Hepatocyte (in vitro differentiated cells): ENCODE measurements around the gene SH3TC1. TPM values are rescaled to one million over a fixed set of nuclear protein-coding genes. Genes with fewer than 3 reads are reported as not detected.

Experiments used
- DNase-seq: peaks from one replicate; pipeline ENCODE4 v3.0.0-alpha.2; 2016; ENCODE audit warnings: low spot score
- H2AFZ ChIP-seq: fragments of 200-600 bp; sonication (generic); 2 replicates; pipeline ENCODE4 v1.6.0; 2016; ENCODE audit warnings: antibody characterized with exemption, mild to moderate bottlenecking
- H3K27ac ChIP-seq: fragments of 200-600 bp; sonication (generic); 2 replicates; pipeline ENCODE4 v1.5.1; 2016; ENCODE audit warnings: mild to moderate bottlenecking
- H3K27me3 ChIP-seq: fragments of 200-600 bp; sonication (generic); 2 replicates; pipeline ENCODE4 v1.6.1; 2016
- H3K36me3 ChIP-seq: fragments of 200-600 bp; sonication (generic); replicated peaks from 2 replicates; pipeline ENCODE4 v1.5.1; 2016; ENCODE audit warnings: low read depth; ENCODE audit not compliant: insufficient read depth
- H3K4me1 ChIP-seq: fragments of 200-600 bp; sonication (generic); 2 replicates; pipeline ENCODE4 v1.5.1; 2016; ENCODE audit warnings: mild to moderate bottlenecking, moderate library complexity; ENCODE audit not compliant: insufficient read depth
- H3K4me2 ChIP-seq: fragments of 200-600 bp; sonication (generic); 2 replicates; pipeline ENCODE4 v1.6.0; 2016
- H3K4me3 ChIP-seq: fragments of 200-600 bp; sonication (generic); 2 replicates; pipeline ENCODE4 v1.5.1; 2016; ENCODE audit warnings: mild to moderate bottlenecking
- H3K79me2 ChIP-seq: fragments of 200-600 bp; sonication (generic); 2 replicates; pipeline ENCODE4 v1.6.0; 2017; ENCODE audit warnings: mild to moderate bottlenecking
- H3K9me2 ChIP-seq: fragments of 200-600 bp; sonication (generic); replicated peaks from 2 replicates; pipeline ENCODE4 v1.6.0; 2017; ENCODE audit warnings: mild to moderate bottlenecking; ENCODE audit not compliant: insufficient read depth
- H3K9me3 ChIP-seq: fragments of 200-600 bp; sonication (generic); 2 replicates; pipeline ENCODE4 v1.5.1; 2016; ENCODE audit warnings: low read depth, mild to moderate bottlenecking
- H4K20me1 ChIP-seq: fragments of 200-600 bp; sonication (generic); 2 replicates; pipeline ENCODE4 v1.6.0; 2016; ENCODE audit warnings: mild to moderate bottlenecking; ENCODE audit not compliant: insufficient read depth, poor library complexity, severe bottlenecking
- CTCF ChIP-seq: fragments of 200-600 bp; sonication (generic); IDR thresholded peaks from 2 replicates; pipeline ENCODE4 v1.5.1; 2016; ENCODE audit warnings: antibody characterized with exemption, mild to moderate bottlenecking; ENCODE audit not compliant: poor library complexity
- EZH2 ChIP-seq: fragments of 200-600 bp; sonication (generic); IDR thresholded peaks from 2 replicates; pipeline ENCODE4 v1.6.1; 2016; ENCODE audit warnings: antibody characterized with exemption, mild to moderate bottlenecking, borderline replicate concordance
- EZH2phosphoT487 ChIP-seq: fragments of 200-600 bp; sonication (generic); IDR thresholded peaks from one replicate; pipeline ENCODE4 v1.6.1; 2018; ENCODE audit warnings: antibody characterized with exemption, mild to moderate bottlenecking, low read depth, moderate library complexity; ENCODE audit not compliant: unreplicated experiment, severe bottlenecking
- WGBS: methylation state at CpG from one replicate; pipeline ENCODE4 v1.1.6; 2016; ENCODE audit warnings: low lambda C conversion rate; ENCODE audit errors: missing lambda C conversion rate; 5-methylcytosine and 5-hydroxymethylcytosine counted together
- polyA plus RNA-seq: library from polyadenylated mRNA; unstranded; fragments of >200 nt; fragmentation: Nextera tagmentation; extraction: Ambion mirVana; gene quantifications from 2 replicates; pipeline ENCODE4 v1.2.1, GENCODE V29; 2016
- total RNA-seq: library from RNA; depleted of rRNA; stranded (reverse); fragments of >200 nt; gene quantifications from 2 replicates; pipeline ENCODE4 v1.2.3, GENCODE V29; 2014

The SH3TC1 gene
- total and polyA plus RNA-seq, 2 experiments from 2014 or later = 30.3 to 35.4 TPM

GRCh38 chr4:8290701-8290970, 91.5 kb downstream of the SH3TC1 start:
- DNase-seq = no peak
- no peak overlapping the region for H3K4me3 ChIP-seq
- H3K79me2 ChIP-seq = no peaks in the 10 kb centered on the region
- 95% methylated on average over 8 of the region's 8 CpGs for WGBS
- no peak for TF ChIP-seq CTCF
- TF ChIP-seq EZH2phosphoT487 = no peak
- no peak for TF ChIP-seq EZH2
- H4K20me1 ChIP-seq = no peaks in the 10 kb centered on the region
- no peaks in the 10 kb centered on the region for H3K27me3 ChIP-seq
- H3K36me3 ChIP-seq = no peaks in the 10 kb centered on the region
- no peaks in the 10 kb centered on the region for H3K4me1 ChIP-seq
- no peaks in the 10 kb centered on the region for H3K9me3 ChIP-seq
- no peak overlapping the region for H2AFZ ChIP-seq
- H3K4me2 ChIP-seq = no peak overlapping the region
- H3K27ac ChIP-seq = no peak overlapping the region
- H3K9me2 ChIP-seq = no peaks in the 10 kb centered on the region

Other genes with a start within 250 kb of the SH3TC1 start
- gene ABLIM2, start 40.5 kb upstream of the SH3TC1 start, total RNA-seq = 0.68 and 1.7 TPM in 2 replicates
- gene ABLIM2, start 40.5 kb upstream of the SH3TC1 start, polyA plus RNA-seq = 2.0 and 3.3 TPM in 2 replicates
- gene HTRA3, start 70.5 kb downstream of the SH3TC1 start, total RNA-seq = 17.7 and 19.4 TPM in 2 replicates
- 34.9 and 39.4 TPM in 2 replicates for gene HTRA3, start 70.5 kb downstream of the SH3TC1 start, polyA plus RNA-seq
- 21.0 and 22.5 TPM in 2 replicates for gene ACOX3, start 241.4 kb downstream of the SH3TC1 start, total RNA-seq
- 13.9 and 17.6 TPM in 2 replicates for gene ACOX3, start 241.4 kb downstream of the SH3TC1 start, polyA plus RNA-seq
- gene TRMT44, start 241.5 kb downstream of the SH3TC1 start, total RNA-seq = 13.2 and 20.1 TPM in 2 replicates
- 8.2 and 13.2 TPM in 2 replicates for gene TRMT44, start 241.5 kb downstream of the SH3TC1 start, polyA plus RNA-seq